GM23338 (cell line): ENCODE results near the gene C11orf65. TPM values are rescaled to one million over a fixed set of nuclear protein-coding genes. Genes with fewer than 3 reads are reported as not detected.

Experiments used
- ATAC-seq: fragments of 200-7000 bp; cut with Tn5 transposase; 3 replicates; pipeline ENCODE4 v1.9.1; 2020
- DNase-seq: peaks from one replicate; pipeline ENCODE4 v3.0.0-alpha.2; 2015; ENCODE audit warnings: low spot score
- H2AFZ ChIP-seq: fragments of 200-600 bp; sonication (generic); 2 replicates; pipeline ENCODE4 v1.8.0; 2016; ENCODE audit warnings: antibody characterized with exemption, mild to moderate bottlenecking, moderate library complexity
- H3F3A ChIP-seq: fragments of 200-600 bp; sonication (generic); replicated peaks from 2 replicates; pipeline ENCODE4 v1.8.0; 2017; ENCODE audit warnings: antibody characterized with exemption, mixed run types, low read depth
- H3K27ac ChIP-seq: fragments of 200-600 bp; sonication (generic); 2 replicates; pipeline ENCODE4 v1.6.1; 2016; ENCODE audit warnings: low read depth
- H3K27me3 ChIP-seq: fragments of 200-600 bp; sonication (generic); 2 replicates; pipeline ENCODE4 v1.8.0; 2016; ENCODE audit warnings: mild to moderate bottlenecking, mixed run types, moderate library complexity; ENCODE audit not compliant: insufficient read depth
- H3K36me3 ChIP-seq: fragments of 200-600 bp; sonication (generic); 2 replicates; pipeline ENCODE4 v1.8.0; 2016; ENCODE audit warnings: mild to moderate bottlenecking; ENCODE audit not compliant: insufficient read depth
- H3K4me1 ChIP-seq: fragments of 200-600 bp; sonication (generic); 2 replicates; pipeline ENCODE4 v1.8.0; 2016; ENCODE audit warnings: mild to moderate bottlenecking, moderate library complexity; ENCODE audit not compliant: insufficient read depth
- H3K4me2 ChIP-seq: fragments of 200-600 bp; sonication (generic); 2 replicates; pipeline ENCODE4 v1.7.1; 2017; ENCODE audit warnings: mixed run types
- H3K4me3 ChIP-seq: fragments of 200-600 bp; sonication (generic); 2 replicates; pipeline ENCODE4 v1.6.1; 2016; ENCODE audit warnings: mixed run types
- H3K79me2 ChIP-seq: fragments of 200-600 bp; sonication (generic); replicated peaks from 2 replicates; pipeline ENCODE4 v1.8.0; 2017; ENCODE audit warnings: mild to moderate bottlenecking; ENCODE audit not compliant: insufficient read depth
- H3K9me2 ChIP-seq: fragments of 200-600 bp; sonication (generic); 2 replicates; pipeline ENCODE4 v1.8.0; 2017; ENCODE audit not compliant: insufficient read depth
- H4K20me1 ChIP-seq: fragments of 200-600 bp; sonication (generic); replicated peaks from 2 replicates; pipeline ENCODE4 v1.8.0; 2017; ENCODE audit warnings: mild to moderate bottlenecking; ENCODE audit not compliant: insufficient read depth
- H3K27ac Mint-ChIP-seq: 2 replicates; pipeline ENCODE4 v1.8.0; 2020; ENCODE audit warnings: inconsistent platforms, mild to moderate bottlenecking, moderate library complexity, mixed read lengths
- H3K27me3 Mint-ChIP-seq: 3 replicates; pipeline ENCODE4 v1.8.0; 2022; ENCODE audit warnings: low read depth, mild to moderate bottlenecking, moderate library complexity, mixed read lengths, inconsistent platforms; ENCODE audit not compliant: insufficient read depth, poor library complexity
- H3K36me3 Mint-ChIP-seq: 3 replicates; pipeline ENCODE4 v1.8.0; 2021; ENCODE audit warnings: low read depth, mild to moderate bottlenecking, inconsistent platforms, moderate library complexity, mixed read lengths
- H3K4me1 Mint-ChIP-seq: 3 replicates; pipeline ENCODE4 v1.8.0; 2020; ENCODE audit warnings: mild to moderate bottlenecking, inconsistent platforms, mixed read lengths
- H3K4me3 Mint-ChIP-seq: 3 replicates; pipeline ENCODE4 v1.8.0; 2021; ENCODE audit warnings: moderate library complexity, mild to moderate bottlenecking, inconsistent platforms, mixed read lengths
- H3K9me3 Mint-ChIP-seq: 3 replicates; pipeline ENCODE4 v1.8.0; 2020; ENCODE audit warnings: moderate library complexity, mild to moderate bottlenecking, inconsistent platforms, mixed read lengths
- CREB1 ChIP-seq: fragments of 250-450 bp; sonication (Bioruptor Pico); IDR thresholded peaks from 2 replicates; pipeline ENCODE4 v1.5.0; 2020; ENCODE audit warnings: low read depth, mild to moderate bottlenecking, moderate library complexity
- CTCF ChIP-seq, 2 experiments: fragments of 200-600 bp in 1 of 2; sonication (generic) in 1 of 2; conservative IDR thresholded peaks; 2 replicates each; pipeline versions ENCODE4 v1.5.1 to v1.6.1; 2016 to 2017; ENCODE audit warnings: antibody characterized with exemption in 2 of 2, low read depth in 2 of 2, mild to moderate bottlenecking in 2 of 2, moderate library complexity in 1 of 2
- ETS1 ChIP-seq: IDR thresholded peaks from 2 replicates; pipeline ENCODE4 v1.6.1; 2016; ENCODE audit warnings: antibody characterized with exemption
- EZH2 ChIP-seq: fragments of 200-600 bp; sonication (generic); IDR thresholded peaks from one replicate; pipeline ENCODE4 v1.8.0; 2017; ENCODE audit warnings: antibody characterized with exemption, mild to moderate bottlenecking, low read depth; ENCODE audit not compliant: unreplicated experiment
- EZH2phosphoT487 ChIP-seq: fragments of 200-600 bp; sonication (generic); IDR thresholded peaks from one replicate; pipeline ENCODE4 v1.8.1; 2018; ENCODE audit warnings: antibody characterized with exemption; ENCODE audit not compliant: unreplicated experiment
- POLR2AphosphoS5 ChIP-seq: IDR thresholded peaks from 2 replicates; pipeline ENCODE4 v1.6.1; 2016; ENCODE audit warnings: antibody characterized with exemption, low read depth
- STAT1 ChIP-seq: IDR thresholded peaks from one replicate; pipeline ENCODE4 v1.6.1; 2016; ENCODE audit warnings: antibody characterized with exemption; ENCODE audit not compliant: unreplicated experiment
- ZNF114 ChIP-seq: fragments of 250-450 bp; sonication (Bioruptor Pico); IDR thresholded peaks from 2 replicates; pipeline ENCODE4 v1.5.0; 2020; ENCODE audit warnings: mild to moderate bottlenecking, moderate library complexity
- ZNF331 ChIP-seq: fragments of 250-450 bp; sonication (Bioruptor Pico); IDR thresholded peaks from 2 replicates; pipeline ENCODE4 v1.5.0; 2020; ENCODE audit warnings: low read depth, mild to moderate bottlenecking, moderate library complexity
- ZNF462 ChIP-seq: fragments of 250-450 bp; sonication (Bioruptor Pico); IDR thresholded peaks from 2 replicates; pipeline ENCODE4 v1.5.0; 2020; ENCODE audit warnings: mild to moderate bottlenecking, moderate library complexity
- polyA plus RNA-seq: library from polyadenylated mRNA; unstranded; fragments of >200 nt; fragmentation: Nextera tagmentation; extraction: Ambion mirVana; gene quantifications from 2 replicates; pipeline ENCODE4 v1.2.1, GENCODE V29; 2016
- total RNA-seq: library from RNA; depleted of rRNA; stranded (reverse); fragments of >200 nt; shearing (Covaris generic); gene quantifications from 2 replicates; pipeline ENCODE4 v1.2.3, GENCODE V29; 2014

Gene C11orf65
- total and polyA plus RNA-seq, 2 experiments from 2014 or later, result 0.21 to 1.7 TPM

- Mint-ChIP-seq H3K4me3 (no peak overlapping the region), H3K27me3 (peaks cover 4% of the 10 kb centered on the region), H3K36me3 (peaks cover 16% of the 10 kb centered on the region), H3K9me3 (no peaks in the 10 kb centered on the region), H3K27ac (no peak overlapping the region), H3K4me1 (no peaks in the 10 kb centered on the region)
- no peaks in the 10 kb centered on the region for H3F3A ChIP-seq
- no peaks in the 10 kb centered on the region for H3K4me1 ChIP-seq
- no peak overlapping the region for H3K4me2 ChIP-seq
- H3K27ac ChIP-seq, result no peak overlapping the region
- TF ChIP-seq EZH2phosphoT487 (no peak), ZNF462 (no peak), STAT1 (no peak), CTCF (conservative IDR thresholded peaks at IDR 0.05; ENCODE audit: low read depth in 2 of 2) (no peak), CREB1 (no peak), EZH2 (no peak), ZNF114 (CRISPR knock-in tag) (no peak), POLR2AphosphoS5 (no peak), ZNF331 (no peak), ETS1 (no peak)
- H3K79me2 ChIP-seq, result no peaks in the 10 kb centered on the region
- H3K9me2 ChIP-seq, result peaks cover 9% of the 10 kb centered on the region; the same call in 1 of the 2 replicates
- peaks cover 14% of the 10 kb centered on the region; the same call in 1 of the 2 replicates for H3K36me3 ChIP-seq
- ATAC-seq (no peak), DNase-seq (no peak)
- no peak overlapping the region for H3K4me3 ChIP-seq
- no peaks in the 10 kb centered on the region for H4K20me1 ChIP-seq
- H3K27me3 ChIP-seq, result no peaks in the 10 kb centered on the region
- no peak overlapping the region for H2AFZ ChIP-seq
Measured at GRCh38 chr11:108511851-108512474, 44.6 kb upstream of the C11orf65 start.
